Activated T-cell treated with anti-CD3 and anti-CD28 coated beads, Interleukin-2, amount 50 U/mL, for 4 hours (primary cell): ENCODE results near the gene ZXDC. TPM values are rescaled to one million over a fixed set of nuclear protein-coding genes. Genes with fewer than 3 reads are reported as not detected.
A peak's percentile ranks its signal among the peaks of the same experiment; 100 is the strongest.

ENCODE experiments used
- ATAC-seq, 2 donors: fragments of 200-7000 bp; cut with Tn5 transposase; one replicate each; pipeline ENCODE4 v1.10.0; 2021
- DNase-seq: peaks from one replicate; pipeline ENCODE4 v3.0.0-alpha.2; 2020
- H3K27me3 Mint-ChIP-seq: one replicate; pipeline ENCODE4 v1.8.0; 2021; ENCODE audit warnings: low read depth, mixed read lengths
- H3K36me3 Mint-ChIP-seq: one replicate; pipeline ENCODE4 v1.8.0; 2022; ENCODE audit warnings: mixed read lengths; ENCODE audit not compliant: insufficient read depth
- H3K4me1 Mint-ChIP-seq: one replicate; pipeline ENCODE4 v1.8.0; 2021; ENCODE audit warnings: low read depth, mixed read lengths
- H3K4me3 Mint-ChIP-seq: one replicate; pipeline ENCODE4 v1.8.0; 2021; ENCODE audit warnings: mild to moderate bottlenecking, moderate library complexity, mixed read lengths
- H3K9me3 Mint-ChIP-seq: one replicate; pipeline ENCODE4 v1.8.0; 2021; ENCODE audit warnings: mixed read lengths
- total RNA-seq, 3 donors: library from RNA; stranded (reverse); gene quantifications; one replicate each; pipeline ENCODE4 v1.2.1, GENCODE V29; 2021

ZXDC gene
- total RNA-seq, 3 donors from 2014 or later, result 24.4 to 25.6 (median 25.6) TPM

- Mint-ChIP-seq H3K36me3 (no peaks in the 10 kb centered on the region), H3K4me3 (no peak overlapping the region), H3K9me3 (no peaks in the 10 kb centered on the region), H3K4me1 (peaks cover 11% of the 10 kb centered on the region), H3K27me3 (no peaks in the 10 kb centered on the region)
- no peak for ATAC-seq
- DNase-seq, result no peak
These were observed 12.5 kb upstream of the ZXDC start for GRCh38 chr3:126488185-126488584.

- ATAC-seq (peak in 1 of 2 donors; percentile 39), DNase-seq (no peak)
- Mint-ChIP-seq H3K4me1 (peaks cover 11% of the 10 kb centered on the region), H3K9me3 (no peaks in the 10 kb centered on the region), H3K36me3 (no peaks in the 10 kb centered on the region), H3K4me3 (no peak overlapping the region), H3K27me3 (no peaks in the 10 kb centered on the region)
These were observed 11.6 kb upstream of the ZXDC start for GRCh38 chr3:126487151-126487771.

DNA sequence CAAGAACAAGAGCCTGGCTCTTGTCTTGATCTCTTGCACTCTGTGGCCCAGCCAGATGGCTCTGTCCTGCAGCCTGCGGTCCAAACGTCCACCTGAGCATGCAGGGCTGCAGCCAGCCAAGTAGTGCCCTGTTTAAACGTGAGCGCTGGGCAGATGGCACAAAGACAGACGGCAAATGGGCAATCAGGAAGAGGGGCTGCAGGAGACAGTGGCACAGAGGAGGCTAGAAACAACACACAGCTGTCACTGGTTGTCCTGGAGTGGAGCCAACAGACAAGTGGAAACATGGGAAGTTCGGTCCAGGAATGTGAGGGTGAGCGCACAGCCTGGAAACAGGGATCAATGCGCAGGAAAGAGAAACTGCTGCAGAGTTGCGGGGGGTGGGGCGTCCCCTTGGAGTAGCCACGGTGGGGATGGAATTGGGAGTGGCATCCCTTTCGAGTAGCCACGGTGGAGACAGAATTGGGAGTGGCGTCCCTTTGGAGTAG is 10.7 kb upstream of the ZXDC start:
- H3K36me3 Mint-ChIP-seq, result no peaks in the 10 kb centered on the region
- no peak for DNase-seq
- no peaks in the 10 kb centered on the region for H3K9me3 Mint-ChIP-seq
- H3K4me3 Mint-ChIP-seq, result no peak overlapping the region
- no peak for ATAC-seq
- H3K4me1 Mint-ChIP-seq, result peaks cover 11% of the 10 kb centered on the region
- no peaks in the 10 kb centered on the region for H3K27me3 Mint-ChIP-seq

- H3K9me3 Mint-ChIP-seq, result no peaks in the 10 kb centered on the region
- no peak for DNase-seq
- H3K27me3 Mint-ChIP-seq, result no peaks in the 10 kb centered on the region
- H3K4me3 Mint-ChIP-seq, result no peak overlapping the region
- H3K36me3 Mint-ChIP-seq, result no peaks in the 10 kb centered on the region
- no peak for ATAC-seq
- H3K4me1 Mint-ChIP-seq, result peaks cover 11% of the 10 kb centered on the region
These were observed 10.3 kb upstream of the ZXDC start for GRCh38 chr3:126485956-126486355.

GRCh38 chr3:126485176-126485897 is 9.6 kb upstream of the ZXDC start:
- no peak for ATAC-seq
- no peak overlapping the region for H3K4me3 Mint-ChIP-seq
- H3K36me3 Mint-ChIP-seq, result no peaks in the 10 kb centered on the region
- peaks cover 11% of the 10 kb centered on the region for H3K4me1 Mint-ChIP-seq
- no peaks in the 10 kb centered on the region for H3K27me3 Mint-ChIP-seq
- no peaks in the 10 kb centered on the region for H3K9me3 Mint-ChIP-seq
- DNase-seq, result no peak

DNA sequence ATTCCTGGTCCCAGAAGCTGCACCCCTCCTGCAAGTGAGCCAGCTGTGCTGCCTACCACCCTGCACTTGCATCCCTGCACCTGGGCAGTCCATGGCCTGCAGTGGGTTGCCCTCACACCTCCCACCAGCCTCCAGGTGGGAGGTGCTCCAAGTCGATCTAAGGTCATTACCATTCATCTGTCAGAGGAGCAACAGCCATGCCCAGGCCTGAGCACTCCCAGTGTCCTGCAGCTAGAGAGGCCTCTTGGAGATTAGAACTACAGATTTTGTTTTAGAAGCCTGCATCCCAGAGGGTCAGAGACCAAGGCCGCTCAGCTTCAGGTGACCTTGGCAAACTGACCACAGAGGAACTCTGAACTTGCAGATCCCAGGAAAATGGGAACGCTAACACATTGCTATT is 9.0 kb upstream of the ZXDC start:
- Mint-ChIP-seq H3K27me3 (no peaks in the 10 kb centered on the region), H3K4me3 (no peak overlapping the region), H3K4me1 (peaks cover 11% of the 10 kb centered on the region), H3K9me3 (no peaks in the 10 kb centered on the region), H3K36me3 (no peaks in the 10 kb centered on the region)
- ATAC-seq, result no peak
- DNase-seq, result no peak

DNA sequence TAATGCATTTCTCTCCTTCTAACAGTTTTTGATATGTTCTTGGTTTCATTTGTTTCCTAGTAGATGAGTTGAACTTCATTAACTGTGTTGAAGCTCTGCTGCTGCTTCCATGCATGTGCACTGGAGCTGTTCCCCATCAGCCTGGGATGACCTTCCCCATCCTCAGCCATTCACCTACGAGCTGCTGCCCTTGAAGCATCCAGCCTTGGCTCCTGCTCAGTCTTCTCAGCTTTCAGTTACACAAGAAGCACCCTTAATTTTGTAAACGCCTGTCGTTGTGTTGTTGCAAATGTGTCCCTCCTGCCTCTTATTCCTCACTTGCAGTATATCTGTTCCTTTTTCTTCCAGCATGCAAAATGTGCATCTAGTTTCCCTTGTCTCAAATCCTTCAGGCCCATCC is 8.5 kb upstream of the ZXDC start:
- no peaks in the 10 kb centered on the region for H3K9me3 Mint-ChIP-seq
- no peak for DNase-seq
- no peak overlapping the region for H3K4me3 Mint-ChIP-seq
- no peaks in the 10 kb centered on the region for H3K27me3 Mint-ChIP-seq
- peaks cover 11% of the 10 kb centered on the region for H3K4me1 Mint-ChIP-seq
- ATAC-seq, result no peak
- no peaks in the 10 kb centered on the region for H3K36me3 Mint-ChIP-seq

DNA sequence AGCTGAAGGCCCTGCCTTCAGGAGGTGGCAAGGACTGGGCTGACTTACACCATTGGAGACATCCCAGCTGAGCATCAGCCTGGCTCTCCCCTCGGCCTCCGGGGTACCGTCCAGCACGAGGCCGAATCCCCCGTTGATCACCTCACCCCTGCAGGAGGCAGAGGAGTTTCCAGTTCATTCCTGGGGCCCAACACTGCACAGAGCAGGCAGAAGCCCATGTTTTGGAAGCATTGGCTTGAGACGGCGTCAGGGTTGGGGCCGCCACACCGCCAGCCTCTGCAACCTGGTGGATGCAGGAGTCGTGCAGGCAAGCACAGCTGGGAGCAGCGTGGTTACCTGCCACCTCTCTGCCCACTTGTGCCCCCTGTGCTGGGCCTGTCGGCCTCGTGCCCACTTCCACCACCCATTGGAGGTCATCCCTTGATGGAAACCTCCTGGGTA is 7.7 kb upstream of the ZXDC start:
- peaks cover 11% of the 10 kb centered on the region for H3K4me1 Mint-ChIP-seq
- no peak for DNase-seq
- no peaks in the 10 kb centered on the region for H3K27me3 Mint-ChIP-seq
- no peaks in the 10 kb centered on the region for H3K9me3 Mint-ChIP-seq
- no peak for ATAC-seq
- no peak overlapping the region for H3K4me3 Mint-ChIP-seq
- H3K36me3 Mint-ChIP-seq, result no peaks in the 10 kb centered on the region

- Mint-ChIP-seq H3K9me3 (no peaks in the 10 kb centered on the region), H3K4me3 (no peak overlapping the region), H3K4me1 (peaks cover 11% of the 10 kb centered on the region), H3K27me3 (no peaks in the 10 kb centered on the region), H3K36me3 (no peaks in the 10 kb centered on the region)
- DNase-seq, result no peak
- ATAC-seq, result no peak
These were observed 7.0 kb upstream of the ZXDC start for GRCh38 chr3:126482503-126483255.

DNA sequence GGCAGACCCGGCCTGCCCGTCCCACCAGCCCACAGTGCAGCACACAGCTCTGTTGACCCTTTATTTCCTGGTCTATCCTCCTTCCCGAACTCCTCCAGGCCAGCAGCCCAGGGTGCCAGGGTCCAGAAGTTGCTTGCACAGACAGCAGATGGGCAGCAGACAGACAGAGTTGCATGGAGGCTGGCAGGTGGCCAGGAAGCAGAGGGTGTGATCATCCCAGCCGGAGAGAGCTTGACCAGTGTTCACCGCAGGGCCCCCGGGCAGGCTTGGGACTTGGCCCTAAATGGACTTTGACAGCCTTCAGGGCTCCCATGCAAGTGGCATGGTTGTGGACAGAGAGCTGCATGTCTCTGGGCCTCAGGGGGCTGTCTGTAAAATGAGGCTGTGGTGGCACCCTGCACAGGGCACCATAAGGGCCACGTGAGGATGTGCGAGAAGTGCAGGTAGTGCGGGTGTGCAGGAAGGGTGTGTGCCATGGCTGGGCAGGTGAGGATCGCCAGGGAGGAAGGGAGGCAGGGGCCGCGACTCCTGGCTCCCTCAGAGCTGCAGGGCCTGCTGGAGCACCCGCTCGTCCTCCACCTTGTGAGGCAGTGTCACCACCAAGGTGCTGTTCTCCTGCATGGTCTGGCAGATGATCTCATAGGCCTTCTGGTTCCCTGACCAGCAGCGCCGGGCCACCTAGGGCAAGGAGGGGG is 6.3 kb upstream of the ZXDC start:
- Mint-ChIP-seq H3K27me3 (no peaks in the 10 kb centered on the region), H3K9me3 (no peaks in the 10 kb centered on the region), H3K4me3 (no peak overlapping the region), H3K36me3 (no peaks in the 10 kb centered on the region), H3K4me1 (peaks cover 9% of the 10 kb centered on the region)
- ATAC-seq (no peak), DNase-seq (no peak)

DNA sequence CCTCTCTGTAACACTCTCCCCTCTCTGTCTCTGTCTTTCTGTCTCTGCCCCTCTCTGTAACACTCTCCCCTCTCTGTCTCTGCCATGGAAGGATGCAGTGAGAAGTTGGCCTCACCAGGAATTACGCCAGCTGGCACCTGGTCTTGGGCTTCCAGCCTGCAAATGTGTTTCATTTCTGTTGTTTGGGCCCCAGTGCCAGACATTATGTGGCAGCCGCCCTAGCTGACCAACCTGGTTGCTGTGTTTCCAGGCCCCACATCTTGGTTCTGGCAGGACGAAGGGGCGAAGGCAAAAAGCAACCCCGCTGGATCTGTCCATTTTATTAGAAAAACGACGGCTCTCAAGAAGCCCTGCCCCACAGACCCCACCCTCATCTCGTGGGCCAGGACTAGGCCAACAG is 5.2 kb upstream of the ZXDC start:
- ATAC-seq (no peak), DNase-seq (no peak)
- Mint-ChIP-seq H3K9me3 (no peaks in the 10 kb centered on the region), H3K4me3 (no peak overlapping the region), H3K36me3 (no peaks in the 10 kb centered on the region), H3K27me3 (no peaks in the 10 kb centered on the region), H3K4me1 (peaks cover 5% of the 10 kb centered on the region)

DNA sequence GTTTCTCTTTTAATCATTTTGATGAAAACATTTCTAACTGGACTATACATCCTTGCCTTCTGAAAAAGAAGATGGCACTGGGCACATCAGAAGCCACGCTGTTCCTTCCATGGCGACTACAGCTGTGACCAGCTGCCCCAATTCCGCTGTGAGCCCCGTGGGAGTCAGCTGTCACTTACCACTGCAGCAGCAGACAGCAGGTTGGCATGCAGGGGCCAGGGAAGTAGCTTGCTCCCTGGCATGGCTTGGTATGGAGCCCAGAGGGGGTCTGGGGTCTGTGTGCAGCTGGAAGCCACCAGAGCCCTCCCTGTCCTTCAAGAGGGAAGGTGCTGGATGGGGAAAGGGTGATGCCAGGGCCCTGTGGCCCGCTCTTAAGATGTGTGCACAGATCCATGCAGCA is 4.5 kb upstream of the ZXDC start:
- no peak overlapping the region for H3K4me3 Mint-ChIP-seq

DNA sequence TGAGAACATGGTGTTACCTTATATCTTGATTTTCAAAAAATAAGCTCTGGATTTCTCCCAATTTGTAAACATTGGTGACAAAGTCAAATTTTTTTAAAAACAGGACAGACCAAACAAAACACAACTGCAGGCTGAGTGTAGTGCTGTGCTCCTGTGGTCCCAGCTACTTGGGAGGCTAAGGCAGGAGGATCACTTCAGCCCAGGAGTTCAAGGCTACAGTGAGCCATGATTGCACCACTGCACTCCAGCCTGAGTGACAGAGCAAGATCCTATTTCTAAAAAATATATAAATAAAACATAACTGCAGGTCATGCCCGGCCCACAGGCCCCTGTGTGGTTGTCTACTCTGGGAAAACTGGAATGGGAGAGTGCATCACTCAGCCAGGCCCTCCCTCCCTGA is 4.0 kb upstream of the ZXDC start:
- ATAC-seq (no peak), DNase-seq (no peak)
- no peaks in the 10 kb centered on the region for H3K36me3 Mint-ChIP-seq
- no peaks in the 10 kb centered on the region for H3K9me3 Mint-ChIP-seq
- H3K4me3 Mint-ChIP-seq, result no peak overlapping the region
- H3K4me1 Mint-ChIP-seq, result peaks cover 7% of the 10 kb centered on the region
- no peaks in the 10 kb centered on the region for H3K27me3 Mint-ChIP-seq

More for the DNA sequence above, 4.5 kb upstream of the ZXDC start:
- H3K9me3 Mint-ChIP-seq, result no peaks in the 10 kb centered on the region
- ATAC-seq (no peak), DNase-seq (no peak)
- H3K27me3 Mint-ChIP-seq, result no peaks in the 10 kb centered on the region
- H3K4me1 Mint-ChIP-seq, result peaks cover 5% of the 10 kb centered on the region
- no peaks in the 10 kb centered on the region for H3K36me3 Mint-ChIP-seq

- H3K4me1 Mint-ChIP-seq, result peaks cover 16% of the 10 kb centered on the region
- H3K4me3 Mint-ChIP-seq, result no peak overlapping the region
- ATAC-seq (no peak), DNase-seq (no peak)
- peaks cover under 1% of the 10 kb centered on the region for H3K36me3 Mint-ChIP-seq
- no peaks in the 10 kb centered on the region for H3K27me3 Mint-ChIP-seq
- H3K9me3 Mint-ChIP-seq, result no peaks in the 10 kb centered on the region
These were observed 3.1 kb upstream of the ZXDC start for GRCh38 chr3:126478581-126479310.
